ENCODE data around the gene NOTO.
A peak's percentile ranks its signal among the peaks of the same experiment; 100 is the strongest.

The NOTO gene

DNA sequence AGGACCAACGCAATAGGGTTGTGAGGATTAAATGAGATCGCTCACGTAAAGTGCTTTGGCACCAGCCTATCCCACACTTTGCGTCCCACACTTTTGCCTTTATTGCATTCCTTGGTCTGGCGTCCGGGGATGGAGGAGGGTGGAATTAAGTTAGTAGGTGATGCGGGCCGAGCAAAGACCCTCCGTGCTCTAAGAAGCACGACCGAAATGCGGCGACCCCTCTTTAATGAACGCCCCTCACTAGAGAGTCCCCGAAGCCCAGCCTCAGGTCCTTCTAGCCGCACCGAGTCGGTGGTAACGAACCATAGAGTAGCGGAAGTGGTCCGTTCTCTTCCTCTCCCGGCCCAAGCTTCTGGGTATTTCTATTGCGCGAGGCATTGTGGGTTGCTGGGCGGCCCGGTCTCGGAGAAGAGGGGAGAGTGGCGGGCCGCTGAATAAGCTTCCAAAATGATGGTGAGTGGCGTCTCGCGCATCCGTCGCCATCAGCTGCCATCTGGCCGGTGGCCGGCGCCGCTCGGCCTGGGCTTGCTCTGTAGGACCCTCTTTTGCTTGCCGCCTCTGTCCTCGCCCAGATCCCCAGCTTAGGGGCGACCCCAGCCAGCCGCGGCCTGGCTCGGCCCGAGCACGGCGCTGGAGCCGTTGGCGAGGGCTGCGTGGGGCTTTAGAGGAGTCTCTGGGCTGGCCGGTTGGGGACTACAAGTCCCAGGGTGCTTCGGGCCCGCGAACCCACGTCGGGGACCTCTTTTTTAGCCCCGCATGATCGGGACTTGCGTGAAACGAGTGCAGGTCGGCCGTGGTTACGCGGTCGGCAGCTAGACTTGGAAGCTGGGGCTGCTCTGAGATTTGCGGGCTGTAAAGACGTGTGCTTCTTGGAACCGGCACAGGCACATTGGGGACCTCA, 31.8 kb downstream of the NOTO start, which contains the start of gene CCT7:
TSS of gene CCT7 (plus strand) at position 377 of the 901 bp plus-strand sequence. CDS start at position 448, 71 bp downstream.
- Histone ChIP-seq H3K4me1 (ENCODE audit: control insufficient read depth, insufficient read depth, low read length) (peaks cover 2% of the 10 kb centered on the region; the same call in 1 of the 2 replicates), H3K27me3 (ENCODE audit: control insufficient read depth, insufficient read depth, low read length) (no peaks in the 10 kb centered on the region), H3K9me3 (ENCODE audit: control insufficient read depth, insufficient read depth, low read length) (no peaks in the 10 kb centered on the region), H3K27ac (ENCODE audit: low read length) (no peak within 1 kb of the TSS), H3K4me3 (ENCODE audit: low read length) (peak within 1 kb of the TSS; percentile 78), H3K36me3 (ENCODE audit: control insufficient read depth, insufficient read depth, low read length) (no peaks in the 10 kb centered on the region)
- WGBS (ENCODE audit: insufficient coverage, insufficient read length): no CpG with 5 or more reads among the region's 69 CpGs
- peak; percentile 87 for DNase-seq (ENCODE audit: low read depth, low spot score)

DNA sequence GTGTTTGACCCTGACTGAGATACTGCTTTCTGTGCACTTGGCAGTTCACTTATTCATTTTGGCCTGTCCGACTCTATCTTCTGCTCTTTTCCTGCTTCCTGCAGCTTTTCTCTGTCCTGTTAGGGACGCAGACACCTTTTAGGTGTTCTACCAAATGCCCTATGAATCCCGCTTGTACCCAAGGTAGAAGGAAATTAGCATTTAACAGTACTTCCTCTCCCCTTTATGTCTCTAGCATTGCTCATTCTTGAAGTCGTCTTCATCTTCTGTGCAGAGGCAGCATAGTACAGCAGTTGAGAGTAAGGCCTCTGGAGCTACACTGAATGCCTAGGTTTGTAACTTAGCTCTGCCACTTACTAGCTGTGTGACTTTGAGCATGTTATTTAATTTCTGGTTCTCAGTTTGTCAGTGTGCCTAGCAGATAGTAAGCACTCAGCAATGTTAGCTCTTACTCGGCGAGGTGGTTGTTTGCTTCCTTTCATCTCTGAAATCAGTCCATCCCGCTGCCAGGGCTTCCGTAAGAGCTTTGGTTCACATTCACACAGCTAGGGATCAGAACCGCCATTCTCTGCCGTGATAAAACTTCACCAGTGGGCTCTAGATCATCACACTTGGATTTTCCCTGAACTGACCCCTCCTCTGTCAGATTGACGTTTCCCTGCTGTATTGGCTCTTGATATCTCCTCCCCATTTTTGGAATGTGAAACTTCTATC, 33.1 kb downstream of the NOTO start:
- no peak overlapping the region for H3K27ac ChIP-seq (ENCODE audit: low read length)
- WGBS (ENCODE audit: insufficient coverage, insufficient read length): no CpG with 5 or more reads among the region's 11 CpGs
- DNase-seq (ENCODE audit: low read depth, low spot score): no peak

DNA sequence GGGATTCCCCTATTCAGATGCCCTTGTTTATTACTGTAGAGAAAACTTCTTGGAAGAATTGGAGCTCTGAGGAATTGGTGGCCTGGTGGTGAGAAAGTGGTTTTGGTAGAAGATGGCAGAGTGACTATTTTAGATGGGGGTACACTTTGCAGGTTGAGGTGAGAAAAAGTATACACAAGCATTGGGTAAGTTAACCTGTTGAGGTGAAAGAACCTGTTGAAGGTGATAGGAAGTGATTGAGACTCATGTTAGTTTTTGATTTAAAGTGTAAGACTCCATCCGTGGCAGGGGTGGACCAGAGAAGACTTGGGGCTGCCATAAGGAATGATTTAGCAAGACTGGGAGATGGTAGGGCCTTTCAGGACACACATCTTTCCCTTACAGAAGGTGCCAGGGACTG, 34.8 kb downstream of the NOTO start:
- Histone ChIP-seq H3K4me1 (ENCODE audit: control insufficient read depth, insufficient read depth, low read length) (peaks cover 2% of the 10 kb centered on the region; the same call in 1 of the 2 replicates), H3K27ac (ENCODE audit: low read length) (no peak overlapping the region), H3K9me3 (ENCODE audit: control insufficient read depth, insufficient read depth, low read length) (no peaks in the 10 kb centered on the region), H3K27me3 (ENCODE audit: control insufficient read depth, insufficient read depth, low read length) (no peaks in the 10 kb centered on the region), H3K36me3 (ENCODE audit: control insufficient read depth, insufficient read depth, low read length) (peaks cover 4% of the 10 kb centered on the region; the same call in 1 of the 2 replicates), H3K4me3 (ENCODE audit: low read length) (no peak overlapping the region)
- DNase-seq (ENCODE audit: low read depth, low spot score): no peak
- WGBS (ENCODE audit: insufficient coverage, insufficient read length): no CpG with 5 or more reads among the region's 1 CpG

More for the DNA sequence above, 33.1 kb downstream of the NOTO start:
- Histone ChIP-seq H3K4me3 (ENCODE audit: low read length) (peak overlapping the region; percentile 78; the same call in 1 of the 2 replicates), H3K4me1 (ENCODE audit: control insufficient read depth, insufficient read depth, low read length) (peaks cover 2% of the 10 kb centered on the region; the same call in 1 of the 2 replicates), H3K36me3 (ENCODE audit: control insufficient read depth, insufficient read depth, low read length) (peaks cover 4% of the 10 kb centered on the region; the same call in 1 of the 2 replicates), H3K27me3 (ENCODE audit: control insufficient read depth, insufficient read depth, low read length) (no peaks in the 10 kb centered on the region), H3K9me3 (ENCODE audit: control insufficient read depth, insufficient read depth, low read length) (no peaks in the 10 kb centered on the region)

DNA sequence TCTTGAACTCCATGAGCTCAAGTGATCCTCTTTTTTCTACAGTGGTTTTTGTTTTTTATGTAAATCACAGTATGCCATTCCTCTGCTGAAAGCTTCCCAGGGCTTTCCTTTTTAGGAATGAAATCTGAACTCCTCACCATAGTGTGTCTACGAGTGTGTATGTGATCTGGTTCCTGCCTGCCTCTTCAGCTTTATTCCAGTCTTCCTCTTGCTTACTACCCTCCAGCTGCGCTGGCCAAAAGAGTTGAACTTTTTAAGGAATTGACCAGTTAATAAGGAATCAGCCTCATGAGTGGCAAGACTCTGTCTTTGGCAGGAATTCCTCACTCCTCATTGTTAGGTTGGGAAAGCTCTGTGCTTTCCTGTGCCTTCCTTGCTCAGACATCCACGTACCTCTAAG, 35.8 kb downstream of the NOTO start:
- DNase-seq (ENCODE audit: low read depth, low spot score): no peak
- Histone ChIP-seq H3K27me3 (ENCODE audit: control insufficient read depth, insufficient read depth, low read length) (no peaks in the 10 kb centered on the region), H3K27ac (ENCODE audit: low read length) (no peak overlapping the region), H3K4me1 (ENCODE audit: control insufficient read depth, insufficient read depth, low read length) (no peaks in the 10 kb centered on the region; the same call in 1 of the 2 replicates), H3K4me3 (ENCODE audit: low read length) (no peak overlapping the region), H3K36me3 (ENCODE audit: control insufficient read depth, insufficient read depth, low read length) (peaks cover 9% of the 10 kb centered on the region; the same call in 1 of the 2 replicates), H3K9me3 (ENCODE audit: control insufficient read depth, insufficient read depth, low read length) (no peaks in the 10 kb centered on the region)
- WGBS (ENCODE audit: insufficient coverage, insufficient read length): no CpG with 5 or more reads among the region's 3 CpGs

DNA sequence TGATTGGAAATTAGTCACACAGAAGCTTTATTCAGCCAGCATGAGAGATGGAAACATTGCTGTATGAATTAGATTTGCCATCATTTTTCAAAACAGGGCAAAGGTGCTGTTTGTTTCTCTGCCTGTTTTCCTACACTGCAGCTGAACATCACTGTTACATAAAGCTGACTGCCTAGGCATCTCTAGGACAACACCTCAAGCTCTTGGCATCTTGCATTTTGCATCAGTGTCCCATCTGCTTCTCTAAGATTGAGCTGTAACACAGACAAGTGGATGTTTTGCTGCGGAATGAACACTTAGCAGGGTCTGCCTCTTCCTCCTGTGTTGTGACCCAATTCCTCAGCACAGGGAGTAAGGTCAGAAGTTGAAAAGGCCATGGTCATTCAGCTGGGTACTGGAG, 36.6 kb downstream of the NOTO start:
- H3K27me3 ChIP-seq (ENCODE audit: control insufficient read depth, insufficient read depth, low read length): no peaks in the 10 kb centered on the region
- no CpG with 5 or more reads among the region's 1 CpG for WGBS (ENCODE audit: insufficient coverage, insufficient read length)
- no peak overlapping the region for H3K4me3 ChIP-seq (ENCODE audit: low read length)
- peaks cover 10% of the 10 kb centered on the region for H3K36me3 ChIP-seq (ENCODE audit: control insufficient read depth, insufficient read depth, low read length)
- no peak for DNase-seq (ENCODE audit: low read depth, low spot score)
- H3K4me1 ChIP-seq (ENCODE audit: control insufficient read depth, insufficient read depth, low read length): no peaks in the 10 kb centered on the region; the same call in 1 of the 2 replicates
- H3K9me3 ChIP-seq (ENCODE audit: control insufficient read depth, insufficient read depth, low read length): no peaks in the 10 kb centered on the region
- no peak overlapping the region for H3K27ac ChIP-seq (ENCODE audit: low read length)

DNA sequence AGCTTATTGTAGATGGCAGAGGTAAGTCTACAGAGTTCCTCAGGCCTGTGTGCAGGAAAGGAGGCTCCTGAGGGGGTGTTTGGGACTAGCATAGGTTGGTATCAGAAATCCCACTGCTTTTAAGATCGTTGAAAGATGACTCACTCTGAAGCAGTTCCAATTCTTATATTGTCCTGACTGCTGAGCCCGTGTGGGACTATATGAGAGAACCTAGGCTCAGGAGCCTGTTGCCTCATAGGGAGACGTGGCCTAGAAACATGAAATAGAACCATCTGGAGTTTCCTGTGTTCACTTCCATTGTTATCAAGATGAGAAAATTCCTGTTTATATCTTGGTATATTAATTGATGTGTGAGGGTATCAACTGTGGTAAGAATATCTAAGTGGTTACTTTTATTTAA, 37.4 kb downstream of the NOTO start:
- Histone ChIP-seq H3K4me3 (ENCODE audit: low read length) (no peak overlapping the region), H3K36me3 (ENCODE audit: control insufficient read depth, insufficient read depth, low read length) (peaks cover 18% of the 10 kb centered on the region), H3K9me3 (ENCODE audit: control insufficient read depth, insufficient read depth, low read length) (no peaks in the 10 kb centered on the region), H3K4me1 (ENCODE audit: control insufficient read depth, insufficient read depth, low read length) (no peaks in the 10 kb centered on the region; the same call in 1 of the 2 replicates), H3K27ac (ENCODE audit: low read length) (no peak overlapping the region), H3K27me3 (ENCODE audit: control insufficient read depth, insufficient read depth, low read length) (no peaks in the 10 kb centered on the region)
- DNase-seq (ENCODE audit: low read depth, low spot score): no peak
- no CpG with 5 or more reads among the region's 3 CpGs for WGBS (ENCODE audit: insufficient coverage, insufficient read length)

DNA sequence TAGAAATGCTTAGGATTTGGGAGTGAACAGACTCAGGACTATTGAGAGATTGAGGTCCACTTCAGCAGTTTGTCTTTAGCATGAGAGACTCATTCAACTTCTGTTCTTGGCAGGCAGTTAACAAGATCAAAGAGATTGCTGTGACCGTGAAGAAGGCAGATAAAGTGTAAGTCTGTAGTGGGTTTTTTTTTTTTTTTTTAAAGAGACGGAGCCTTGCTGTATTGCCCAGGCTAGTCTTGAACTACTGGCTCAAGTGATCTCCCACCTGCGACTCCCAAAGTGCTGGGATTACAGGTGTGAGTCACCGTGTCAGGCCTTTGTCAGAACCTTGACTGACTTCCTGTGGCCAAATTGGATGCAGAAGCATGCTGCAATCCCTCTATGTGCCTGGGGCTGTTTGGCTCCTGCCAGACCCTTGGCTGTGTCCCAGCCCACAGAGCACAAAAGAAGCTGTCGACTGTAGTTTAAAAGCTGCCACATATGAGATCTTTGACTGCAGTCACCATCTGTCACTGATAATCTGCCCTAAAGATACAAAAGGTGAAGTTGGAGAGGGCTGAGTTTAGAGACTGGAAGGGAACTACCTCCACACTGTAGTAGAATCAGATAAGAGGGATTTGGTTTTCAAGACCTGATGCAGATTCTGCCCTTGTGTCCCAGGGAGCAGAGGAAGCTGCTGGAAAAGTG, 41.7 kb downstream of the NOTO start:
- DNase-seq (ENCODE audit: low read depth, low spot score): no peak
- H3K36me3 ChIP-seq (ENCODE audit: control insufficient read depth, insufficient read depth, low read length): peaks cover 50% of the 10 kb centered on the region
- no CpG with 5 or more reads among the region's 5 CpGs for WGBS (ENCODE audit: insufficient coverage, insufficient read length)

DNA sequence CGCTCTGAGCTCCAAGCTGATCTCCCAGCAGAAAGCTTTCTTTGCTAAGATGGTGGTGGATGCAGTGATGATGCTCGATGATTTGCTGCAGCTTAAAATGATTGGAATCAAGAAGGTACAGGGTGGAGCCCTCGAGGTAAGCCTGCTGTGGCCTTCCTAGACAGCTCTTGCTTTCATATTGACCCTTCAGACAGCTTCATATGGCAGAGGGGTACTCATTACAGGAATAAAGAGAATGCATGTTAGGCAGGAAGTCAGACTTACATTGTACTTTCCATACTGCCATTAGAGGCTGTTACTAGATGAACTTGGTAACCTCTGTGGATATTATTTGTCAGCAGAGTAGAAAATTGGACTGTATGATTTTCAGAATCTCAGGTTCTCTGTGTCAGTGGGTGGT, 42.2 kb downstream of the NOTO start:
- H3K36me3 ChIP-seq (ENCODE audit: control insufficient read depth, insufficient read depth, low read length): peaks cover 52% of the 10 kb centered on the region
- no peaks in the 10 kb centered on the region for H3K4me1 ChIP-seq (ENCODE audit: control insufficient read depth, insufficient read depth, low read length)
- no peaks in the 10 kb centered on the region for H3K9me3 ChIP-seq (ENCODE audit: control insufficient read depth, insufficient read depth, low read length)
- no peak overlapping the region for H3K27ac ChIP-seq (ENCODE audit: low read length)
- no CpG with 5 or more reads among the region's 3 CpGs for WGBS (ENCODE audit: insufficient coverage, insufficient read length)
- no peak for DNase-seq (ENCODE audit: low read depth, low spot score)
- no peak overlapping the region for H3K4me3 ChIP-seq (ENCODE audit: low read length)
- no peaks in the 10 kb centered on the region for H3K27me3 ChIP-seq (ENCODE audit: control insufficient read depth, insufficient read depth, low read length)

More for the DNA sequence above, 41.7 kb downstream of the NOTO start:
- no peaks in the 10 kb centered on the region for H3K27me3 ChIP-seq (ENCODE audit: control insufficient read depth, insufficient read depth, low read length)
- no peak overlapping the region for H3K27ac ChIP-seq (ENCODE audit: low read length)
- no peaks in the 10 kb centered on the region for H3K4me1 ChIP-seq (ENCODE audit: control insufficient read depth, insufficient read depth, low read length)
- H3K4me3 ChIP-seq (ENCODE audit: low read length): no peak overlapping the region
- no peaks in the 10 kb centered on the region for H3K9me3 ChIP-seq (ENCODE audit: control insufficient read depth, insufficient read depth, low read length)

DNA sequence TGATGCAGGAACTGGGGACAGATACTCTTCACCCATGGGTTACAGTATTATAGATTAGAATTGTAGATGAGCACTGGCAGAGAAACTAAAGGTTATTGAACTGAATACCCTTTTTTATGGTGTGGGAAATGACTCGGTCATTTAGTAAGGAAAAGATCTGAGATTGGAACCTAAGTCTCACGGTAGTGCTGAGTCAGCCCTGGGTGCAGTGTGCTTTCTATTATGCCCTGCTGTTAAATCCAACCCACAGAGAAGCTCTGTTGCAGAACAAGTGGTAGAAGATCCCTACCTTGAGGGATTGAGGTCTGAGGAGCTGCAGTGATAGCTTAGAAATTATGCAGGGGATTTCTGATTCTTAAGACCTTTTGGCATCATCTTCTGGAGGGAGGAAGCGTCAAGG, 44.5 kb downstream of the NOTO start:
- no CpG with 5 or more reads among the region's 3 CpGs for WGBS (ENCODE audit: insufficient coverage, insufficient read length)
- no peak overlapping the region for H3K4me3 ChIP-seq (ENCODE audit: low read length)
- no peaks in the 10 kb centered on the region for H3K4me1 ChIP-seq (ENCODE audit: control insufficient read depth, insufficient read depth, low read length)
- H3K27ac ChIP-seq (ENCODE audit: low read length): no peak overlapping the region
- H3K27me3 ChIP-seq (ENCODE audit: control insufficient read depth, insufficient read depth, low read length): no peaks in the 10 kb centered on the region
- no peak for DNase-seq (ENCODE audit: low read depth, low spot score)
- no peaks in the 10 kb centered on the region for H3K9me3 ChIP-seq (ENCODE audit: control insufficient read depth, insufficient read depth, low read length)
- peaks cover 69% of the 10 kb centered on the region for H3K36me3 ChIP-seq (ENCODE audit: control insufficient read depth, insufficient read depth, low read length)

DNA sequence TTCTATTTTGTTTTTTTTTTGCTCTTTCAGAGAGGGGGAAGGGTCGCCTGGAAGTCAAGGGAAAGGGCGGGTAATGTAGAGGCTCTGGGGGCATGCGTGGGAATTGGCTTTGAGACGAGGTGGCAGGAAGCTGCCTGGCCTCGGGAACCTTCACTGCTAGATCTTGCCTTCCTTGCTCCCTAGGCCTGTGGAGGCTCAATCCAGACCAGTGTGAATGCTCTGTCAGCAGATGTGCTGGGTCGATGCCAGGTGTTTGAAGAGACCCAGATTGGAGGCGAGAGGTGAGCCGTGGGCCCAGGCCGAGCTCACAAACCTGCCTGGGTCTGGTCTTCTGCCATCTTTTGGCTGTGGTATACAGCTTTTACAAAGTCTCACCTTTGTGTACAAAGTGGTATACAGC, 47.3 kb downstream of the NOTO start:
- WGBS (ENCODE audit: insufficient coverage, insufficient read length): no CpG with 5 or more reads among the region's 9 CpGs
- Histone ChIP-seq H3K9me3 (ENCODE audit: control insufficient read depth, insufficient read depth, low read length) (no peaks in the 10 kb centered on the region), H3K4me3 (ENCODE audit: low read length) (no peak overlapping the region), H3K27ac (ENCODE audit: low read length) (no peak overlapping the region), H3K4me1 (ENCODE audit: control insufficient read depth, insufficient read depth, low read length) (no peaks in the 10 kb centered on the region), H3K36me3 (ENCODE audit: control insufficient read depth, insufficient read depth, low read length) (peaks cover 67% of the 10 kb centered on the region), H3K27me3 (ENCODE audit: control insufficient read depth, insufficient read depth, low read length) (no peaks in the 10 kb centered on the region)
- DNase-seq (ENCODE audit: low read depth, low spot score): no peak
